Measurements from ENCODE around the gene ZNF597. TPM values are rescaled to one million over a fixed set of nuclear protein-coding genes. Genes with fewer than 3 reads are reported as not detected.
A peak's percentile ranks its signal among the peaks of the same experiment; 100 is the strongest.
"Not testable (repeated sequence)": the region's sequence is repeated elsewhere in the genome, so short reads cannot be mapped to it uniquely, and the experiment has no call there.

Gene ZNF597
- total RNA-seq, 3 donors from 2014 or later, result 1.9 TPM

- Histone ChIP-seq H3K36me3 (ENCODE audit: low read depth) (peaks cover 20% of the 10 kb centered on the region), H3K4me1 (ENCODE audit: low read depth) (peaks cover 30% of the 10 kb centered on the region), H3K9me3 (no peaks in the 10 kb centered on the region), H3K4me3 (no peak overlapping the region)
- intact Hi-C loops (cut with DNase I, micrococcal nuclease), result no loop called here
- TF ChIP-seq CTCF (IDR thresholded peaks at IDR 0.05), result no peak
- peak in 1 of 3 donors; percentile 31 for DNase-seq
- ATAC-seq, result no peak
Measured at GRCh38 chr16:3479654-3480216, 36.4 kb upstream of the ZNF597 start.

- DNase-seq (peak in 1 of 3 donors; percentile 38), ATAC-seq (peak; percentile 69)
- H3K36me3 ChIP-seq (ENCODE audit: low read depth), result peaks cover 8% of the 10 kb centered on the region
Measured at GRCh38 chr16:3478242-3478925, 35.1 kb upstream of the ZNF597 start.

GRCh38 chr16:3476409-3476808 is 33.1 kb upstream of the ZNF597 start:
- no peak for DNase-seq
- H3K4me1 ChIP-seq (ENCODE audit: low read depth), result peaks cover 40% of the 10 kb centered on the region
- no peak for TF ChIP-seq CTCF (IDR thresholded peaks at IDR 0.05)
- H3K4me3 ChIP-seq, result no peak overlapping the region
- H3K9me3 ChIP-seq, result no peaks in the 10 kb centered on the region
- intact Hi-C loops (cut with DNase I, micrococcal nuclease), result no loop called here
- ATAC-seq, result no peak
- H3K36me3 ChIP-seq (ENCODE audit: low read depth), result peaks cover 5% of the 10 kb centered on the region

More at GRCh38 chr16:3478242-3478925, 35.1 kb upstream of the ZNF597 start:
- H3K4me1 ChIP-seq (ENCODE audit: low read depth), result peaks cover 36% of the 10 kb centered on the region
- no peak overlapping the region for H3K4me3 ChIP-seq
- TF ChIP-seq CTCF (IDR thresholded peaks at IDR 0.05), result no peak
- H3K9me3 ChIP-seq, result no peaks in the 10 kb centered on the region
- intact Hi-C loops (cut with DNase I, micrococcal nuclease), result no loop called here

- peak; percentile 83 for ATAC-seq
- H3K9me3 ChIP-seq, result no peaks in the 10 kb centered on the region
- H3K4me3 ChIP-seq, result no peak overlapping the region
- peak; percentile 67 to 81 (median 68) for DNase-seq
- no peak for TF ChIP-seq CTCF (IDR thresholded peaks at IDR 0.05)
- intact Hi-C loops (cut with DNase I, micrococcal nuclease), result no loop called here
- peaks cover 40% of the 10 kb centered on the region for H3K4me1 ChIP-seq (ENCODE audit: low read depth)
- H3K36me3 ChIP-seq (ENCODE audit: low read depth), result peaks cover 5% of the 10 kb centered on the region
Measured at GRCh38 chr16:3475604-3476375, 32.5 kb upstream of the ZNF597 start.

- H3K36me3 ChIP-seq (ENCODE audit: low read depth); H3K9me3 ChIP-seq; DNase-seq; H3K4me3 ChIP-seq; ATAC-seq; intact Hi-C loops (cut with DNase I, micrococcal nuclease): not testable (repeated sequence)
- H3K4me1 ChIP-seq (ENCODE audit: low read depth), result peaks cover 40% of the 10 kb centered on the region
Measured at GRCh38 chr16:3474870-3475269, 31.6 kb upstream of the ZNF597 start.
